ENCODE data around the gene ODAD3.

ODAD3 gene

GRCh38 chr19:11463391-11463790, 28.5 kb upstream of the ODAD3 start:
- no peak for TF ChIP-seq FOXP2 (optimal IDR thresholded peaks at IDR 0.05; ENCODE audit: borderline replicate concordance, extremely low read depth, extremely low read length, insufficient read depth)
- TF ChIP-seq SIN3A (IDR thresholded peaks at IDR 0.05; ENCODE audit: borderline replicate concordance, insufficient read depth, low read length) = no peak
- no peak for TF ChIP-seq REST (IDR thresholded peaks at IDR 0.05; ENCODE audit: insufficient read depth in 1 of 2, low read depth in 2 of 2, low read length in 2 of 2)
- TF ChIP-seq TAF1 (IDR thresholded peaks at IDR 0.05; ENCODE audit: borderline replicate concordance, insufficient read depth, low read length) = no peak
- TF ChIP-seq POLR2AphosphoS5 (IDR thresholded peaks at IDR 0.05; ENCODE audit: low read depth, low read length) = no peak

- no peak for TF ChIP-seq POLR2AphosphoS5 (IDR thresholded peaks at IDR 0.05; ENCODE audit: low read depth, low read length)
- TF ChIP-seq SIN3A (IDR thresholded peaks at IDR 0.05; ENCODE audit: borderline replicate concordance, insufficient read depth, low read length) = no peak
- no peak for TF ChIP-seq REST (IDR thresholded peaks at IDR 0.05; ENCODE audit: insufficient read depth in 1 of 2, low read depth in 2 of 2, low read length in 2 of 2)
- no peak for TF ChIP-seq FOXP2 (optimal IDR thresholded peaks at IDR 0.05; ENCODE audit: borderline replicate concordance, extremely low read depth, extremely low read length, insufficient read depth)
- TF ChIP-seq TAF1 (IDR thresholded peaks at IDR 0.05; ENCODE audit: borderline replicate concordance, insufficient read depth, low read length) = no peak
These were observed 26.5 kb upstream of the ODAD3 start for GRCh38 chr19:11461453-11461852.

- no peak for TF ChIP-seq REST (IDR thresholded peaks at IDR 0.05; ENCODE audit: insufficient read depth in 1 of 2, low read depth in 2 of 2, low read length in 2 of 2)
- no peak for TF ChIP-seq FOXP2 (optimal IDR thresholded peaks at IDR 0.05; ENCODE audit: borderline replicate concordance, extremely low read depth, extremely low read length, insufficient read depth)
- TF ChIP-seq POLR2AphosphoS5 (IDR thresholded peaks at IDR 0.05; ENCODE audit: low read depth, low read length) = no peak
- TF ChIP-seq TAF1 (IDR thresholded peaks at IDR 0.05; ENCODE audit: borderline replicate concordance, insufficient read depth, low read length) = no peak
- TF ChIP-seq SIN3A (IDR thresholded peaks at IDR 0.05; ENCODE audit: borderline replicate concordance, insufficient read depth, low read length) = no peak
These were observed 25.3 kb upstream of the ODAD3 start for GRCh38 chr19:11460207-11460606.

- TF ChIP-seq REST (IDR thresholded peaks at IDR 0.05; ENCODE audit: insufficient read depth in 1 of 2, low read depth in 2 of 2, low read length in 2 of 2) = no peak
- TF ChIP-seq SIN3A (IDR thresholded peaks at IDR 0.05; ENCODE audit: borderline replicate concordance, insufficient read depth, low read length) = no peak
- no peak for TF ChIP-seq TAF1 (IDR thresholded peaks at IDR 0.05; ENCODE audit: borderline replicate concordance, insufficient read depth, low read length)
- no peak for TF ChIP-seq POLR2AphosphoS5 (IDR thresholded peaks at IDR 0.05; ENCODE audit: low read depth, low read length)
- no peak for TF ChIP-seq FOXP2 (optimal IDR thresholded peaks at IDR 0.05; ENCODE audit: borderline replicate concordance, extremely low read depth, extremely low read length, insufficient read depth)
These were observed 23.4 kb upstream of the ODAD3 start for GRCh38 chr19:11458236-11458900.
